Glutamatergic neuron (in vitro differentiated cells): ENCODE data around the gene GNAQ. TPM values are rescaled to one million over a fixed set of nuclear protein-coding genes. Genes with fewer than 3 reads are reported as not detected.

Experiments
- DNase-seq: peaks from one replicate; pipeline ENCODE4 v3.0.0; 2022
- H3K27ac Mint-ChIP-seq: one replicate; pipeline ENCODE4 v1.8.0; 2020; ENCODE audit warnings: mild to moderate bottlenecking, mixed read lengths, inconsistent platforms; ENCODE audit not compliant: unreplicated experiment
- H3K27me3 Mint-ChIP-seq: one replicate; pipeline ENCODE4 v1.8.0; 2020; ENCODE audit warnings: mild to moderate bottlenecking, moderate library complexity, mixed read lengths, inconsistent platforms; ENCODE audit not compliant: unreplicated experiment
- H3K36me3 Mint-ChIP-seq: one replicate; pipeline ENCODE4 v1.8.0; 2020; ENCODE audit warnings: mild to moderate bottlenecking, mixed read lengths, inconsistent platforms; ENCODE audit not compliant: unreplicated experiment
- H3K4me1 Mint-ChIP-seq: one replicate; pipeline ENCODE4 v1.8.0; 2020; ENCODE audit warnings: mild to moderate bottlenecking, low read depth, mixed read lengths, inconsistent platforms; ENCODE audit not compliant: unreplicated experiment
- H3K4me3 Mint-ChIP-seq: one replicate; pipeline ENCODE4 v1.8.0; 2020; ENCODE audit warnings: mild to moderate bottlenecking, mixed read lengths, inconsistent platforms; ENCODE audit not compliant: unreplicated experiment
- H3K9me3 Mint-ChIP-seq: one replicate; pipeline ENCODE4 v1.8.0; 2020; ENCODE audit warnings: mild to moderate bottlenecking, moderate library complexity, mixed read lengths, inconsistent platforms; ENCODE audit not compliant: unreplicated experiment
- total RNA-seq: library from RNA; stranded (reverse); fragmentation: NEBNext Ultra II Directional; extraction: Animal tissue kit (Norgen Biotek cat#: 25700); gene quantifications from one replicate; pipeline ENCODE4 v1.2.1, GENCODE V29; 2021; ENCODE audit not compliant: unreplicated experiment
- TF ChIP-seq, protein P1 (sequence below): fragments of 200-600 bp; sonication (generic); IDR thresholded peaks from one replicate; pipeline ENCODE4 v1.5.0; 2021; ENCODE audit not compliant: partially characterized antibody, unreplicated experiment

GNAQ gene
- total RNA-seq, 1 donor from 2014 or later: 72.8 TPM

DNA sequence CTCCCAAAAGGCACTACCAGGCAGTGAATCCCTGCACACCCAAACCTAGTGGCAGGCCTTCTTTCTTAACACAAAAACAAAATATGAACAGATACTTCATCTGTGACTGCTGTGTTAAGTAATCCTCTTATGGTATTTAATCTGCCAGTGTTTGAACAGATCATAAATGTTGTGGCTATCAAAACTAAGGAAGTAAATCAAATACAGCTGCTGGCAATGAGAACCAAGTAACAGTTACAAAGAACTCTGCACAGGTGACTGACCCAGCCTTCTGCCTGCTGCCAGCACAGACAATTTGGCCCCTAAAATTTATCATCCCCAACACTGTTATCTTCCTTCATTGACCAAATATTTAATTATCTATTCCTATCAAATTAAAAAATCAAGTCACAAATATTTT, 78.0 kb downstream of the GNAQ start:
- peaks cover 47% of the 10 kb centered on the region for H3K4me1 Mint-ChIP-seq
- no peak for DNase-seq
- H3K4me3 Mint-ChIP-seq: no peak overlapping the region
- peaks cover 4% of the 10 kb centered on the region for H3K9me3 Mint-ChIP-seq
- no peaks in the 10 kb centered on the region for H3K36me3 Mint-ChIP-seq
- TF ChIP-seq, protein P1, sequence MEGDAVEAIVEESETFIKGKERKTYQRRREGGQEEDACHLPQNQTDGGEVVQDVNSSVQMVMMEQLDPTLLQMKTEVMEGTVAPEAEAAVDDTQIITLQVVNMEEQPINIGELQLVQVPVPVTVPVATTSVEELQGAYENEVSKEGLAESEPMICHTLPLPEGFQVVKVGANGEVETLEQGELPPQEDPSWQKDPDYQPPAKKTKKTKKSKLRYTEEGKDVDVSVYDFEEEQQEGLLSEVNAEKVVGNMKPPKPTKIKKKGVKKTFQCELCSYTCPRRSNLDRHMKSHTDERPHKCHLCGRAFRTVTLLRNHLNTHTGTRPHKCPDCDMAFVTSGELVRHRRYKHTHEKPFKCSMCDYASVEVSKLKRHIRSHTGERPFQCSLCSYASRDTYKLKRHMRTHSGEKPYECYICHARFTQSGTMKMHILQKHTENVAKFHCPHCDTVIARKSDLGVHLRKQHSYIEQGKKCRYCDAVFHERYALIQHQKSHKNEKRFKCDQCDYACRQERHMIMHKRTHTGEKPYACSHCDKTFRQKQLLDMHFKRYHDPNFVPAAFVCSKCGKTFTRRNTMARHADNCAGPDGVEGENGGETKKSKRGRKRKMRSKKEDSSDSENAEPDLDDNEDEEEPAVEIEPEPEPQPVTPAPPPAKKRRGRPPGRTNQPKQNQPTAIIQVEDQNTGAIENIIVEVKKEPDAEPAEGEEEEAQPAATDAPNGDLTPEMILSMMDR: no peak
- peak overlapping the region; percentile 60 for H3K27ac Mint-ChIP-seq
- H3K27me3 Mint-ChIP-seq: no peaks in the 10 kb centered on the region

DNA sequence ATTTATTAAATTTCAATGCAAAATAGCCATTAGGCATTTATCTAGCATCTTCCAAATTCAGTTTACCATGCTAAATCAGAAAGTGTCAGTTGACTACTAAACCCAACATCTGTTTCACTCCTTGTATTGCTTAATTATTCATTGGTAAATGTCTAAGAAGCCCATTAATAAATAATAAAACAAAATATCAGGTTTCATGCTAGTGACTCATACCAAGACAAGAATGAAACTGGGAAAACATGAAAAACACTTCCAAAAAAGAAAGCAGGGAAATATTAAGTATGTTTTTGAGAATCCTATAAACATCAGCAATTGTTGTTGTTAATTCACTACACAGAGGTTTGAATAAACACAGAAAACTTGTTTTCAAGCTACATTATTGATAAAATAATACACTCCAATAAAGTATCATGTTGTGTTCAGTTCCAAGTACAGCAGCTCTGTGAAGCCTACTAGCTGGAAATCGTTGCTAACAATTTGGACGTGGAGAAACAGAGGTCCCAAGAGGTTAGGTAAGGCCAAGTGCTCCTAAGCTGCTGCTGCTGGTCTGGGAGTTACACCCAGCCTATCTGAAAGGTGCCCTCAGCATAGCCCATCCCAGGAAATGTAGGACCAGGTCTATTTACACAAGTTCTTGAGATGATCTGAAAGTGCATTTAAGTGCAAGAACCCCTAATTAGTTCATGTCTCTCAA, 78.8 kb downstream of the GNAQ start:
- no peaks in the 10 kb centered on the region for H3K27me3 Mint-ChIP-seq
- DNase-seq: no peak
- peaks cover 1% of the 10 kb centered on the region for H3K9me3 Mint-ChIP-seq
- H3K27ac Mint-ChIP-seq: no peak overlapping the region
- no peaks in the 10 kb centered on the region for H3K36me3 Mint-ChIP-seq
- H3K4me3 Mint-ChIP-seq: peak overlapping the region; percentile 60
- H3K4me1 Mint-ChIP-seq: peaks cover 53% of the 10 kb centered on the region
- TF ChIP-seq, protein P1: no peak

DNA sequence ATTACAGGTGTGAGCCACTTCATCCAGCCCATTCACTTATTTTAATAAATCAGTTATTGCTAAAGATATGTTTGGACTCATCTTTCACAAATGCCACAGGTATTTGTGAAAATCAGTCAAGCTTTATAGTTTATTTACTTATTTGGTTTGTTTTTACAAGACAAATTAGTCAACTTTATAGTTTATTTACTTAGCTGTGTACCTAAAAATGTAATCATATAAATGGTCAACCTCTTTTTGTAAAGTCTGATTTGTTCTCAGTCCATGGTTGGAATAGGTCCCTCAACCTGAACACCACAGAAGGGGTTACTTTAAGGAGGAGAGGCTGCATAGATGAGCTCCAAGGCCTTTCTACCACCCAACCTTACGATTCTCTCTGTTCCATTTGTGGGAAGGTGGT, 80.2 kb downstream of the GNAQ start:
- Mint-ChIP-seq H3K27me3 (peaks cover under 1% of the 10 kb centered on the region), H3K27ac (peak overlapping the region; percentile 74), H3K36me3 (no peaks in the 10 kb centered on the region), H3K9me3 (peaks cover 4% of the 10 kb centered on the region), H3K4me1 (peaks cover 57% of the 10 kb centered on the region), H3K4me3 (peak overlapping the region; percentile 3)
- TF ChIP-seq, protein P1: no peak
- DNase-seq: no peak

DNA sequence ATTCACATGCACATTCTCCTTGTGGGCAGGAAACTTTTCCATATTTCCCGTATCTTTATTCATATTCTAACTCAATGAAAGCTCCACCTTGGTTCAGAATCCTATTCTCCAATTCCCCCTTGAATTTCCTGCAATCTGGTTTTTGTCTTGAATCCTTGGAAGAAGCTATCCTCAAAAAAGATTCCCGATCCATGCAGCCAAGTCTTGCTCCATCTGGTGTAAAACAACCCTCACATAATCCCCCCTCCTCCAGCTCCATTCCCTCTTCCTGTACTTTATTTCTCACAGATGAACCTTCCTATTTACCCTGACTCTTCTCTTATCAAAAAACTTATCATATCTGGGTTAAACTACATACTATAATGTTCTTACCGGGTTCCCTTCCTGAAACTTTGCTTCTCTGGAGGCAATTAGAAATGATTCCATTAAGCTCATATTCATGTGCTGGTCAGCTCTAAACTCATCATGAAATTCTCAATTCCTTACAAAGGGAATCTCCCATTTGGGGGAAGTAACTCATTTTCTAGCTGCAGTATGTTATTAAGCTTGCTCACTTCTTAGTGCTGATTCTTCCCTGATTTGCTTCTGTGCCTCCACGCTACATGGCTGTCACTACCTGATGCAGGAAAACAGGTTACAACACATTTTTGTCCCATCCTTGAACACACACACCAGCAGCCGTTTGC, 81.7 kb downstream of the GNAQ start:
- TF ChIP-seq, protein P1: no peak
- Mint-ChIP-seq H3K27ac (peak overlapping the region; percentile 74), H3K4me1 (peaks cover 57% of the 10 kb centered on the region), H3K4me3 (peak overlapping the region; percentile 27), H3K36me3 (no peaks in the 10 kb centered on the region), H3K9me3 (peaks cover 4% of the 10 kb centered on the region), H3K27me3 (peaks cover 2% of the 10 kb centered on the region)
- DNase-seq: no peak

DNA sequence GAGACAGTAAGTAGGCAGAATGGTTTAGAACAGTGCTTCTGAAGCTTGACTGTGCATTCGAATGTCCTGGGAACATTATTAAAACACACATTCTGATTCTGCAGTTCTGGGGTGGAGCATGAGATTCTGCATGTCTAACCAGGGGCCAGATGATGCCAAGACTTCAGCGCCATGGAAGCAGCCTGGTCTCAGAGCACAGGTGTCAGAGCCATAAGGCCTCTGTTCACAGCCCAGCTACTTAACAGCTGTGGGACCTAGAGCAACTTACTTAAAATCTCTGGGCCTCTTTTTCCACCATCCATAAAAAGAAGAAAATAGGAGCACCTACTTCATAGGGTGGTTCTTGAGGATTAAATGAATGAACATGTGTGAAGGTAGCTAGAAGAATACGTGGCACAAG, 84.0 kb downstream of the GNAQ start:
- no peaks in the 10 kb centered on the region for H3K36me3 Mint-ChIP-seq
- DNase-seq: no peak
- peaks cover 4% of the 10 kb centered on the region for H3K9me3 Mint-ChIP-seq
- H3K4me1 Mint-ChIP-seq: peaks cover 52% of the 10 kb centered on the region
- H3K27me3 Mint-ChIP-seq: peaks cover 2% of the 10 kb centered on the region
- H3K4me3 Mint-ChIP-seq: peak overlapping the region; percentile 4
- H3K27ac Mint-ChIP-seq: no peak overlapping the region
- TF ChIP-seq, protein P1: no peak
